Gastrocnemius medialis (tissue), 4 donors: ENCODE results near the gene PLA2R1.

Source experiments
- POLR2A ChIP-seq, 2 donors: fragments of 450-650 bp; IDR thresholded peaks; one replicate each; pipeline ENCODE4 v1.6.1; 2017; ENCODE audit warnings: antibody characterized with exemption in 2 of 2, mild to moderate bottlenecking in 2 of 2, moderate library complexity in 2 of 2
- TF ChIP-seq, protein P1 (sequence below), 5 experiments: fragments of 450-650 bp in 3 of 5; fragments of 200-600 bp in 2 of 5; sonication (generic) in 2 of 5; IDR thresholded peaks in 4 of 5; conservative IDR thresholded peaks in 1 of 5; 1 replicate in 4 of 5; 2 replicates in 1 of 5; pipeline ENCODE4 v1.5.1; 2016 to 2019; ENCODE audit warnings: antibody characterized with exemption in 5 of 5, mild to moderate bottlenecking in 3 of 5, moderate library complexity in 3 of 5

DNA sequence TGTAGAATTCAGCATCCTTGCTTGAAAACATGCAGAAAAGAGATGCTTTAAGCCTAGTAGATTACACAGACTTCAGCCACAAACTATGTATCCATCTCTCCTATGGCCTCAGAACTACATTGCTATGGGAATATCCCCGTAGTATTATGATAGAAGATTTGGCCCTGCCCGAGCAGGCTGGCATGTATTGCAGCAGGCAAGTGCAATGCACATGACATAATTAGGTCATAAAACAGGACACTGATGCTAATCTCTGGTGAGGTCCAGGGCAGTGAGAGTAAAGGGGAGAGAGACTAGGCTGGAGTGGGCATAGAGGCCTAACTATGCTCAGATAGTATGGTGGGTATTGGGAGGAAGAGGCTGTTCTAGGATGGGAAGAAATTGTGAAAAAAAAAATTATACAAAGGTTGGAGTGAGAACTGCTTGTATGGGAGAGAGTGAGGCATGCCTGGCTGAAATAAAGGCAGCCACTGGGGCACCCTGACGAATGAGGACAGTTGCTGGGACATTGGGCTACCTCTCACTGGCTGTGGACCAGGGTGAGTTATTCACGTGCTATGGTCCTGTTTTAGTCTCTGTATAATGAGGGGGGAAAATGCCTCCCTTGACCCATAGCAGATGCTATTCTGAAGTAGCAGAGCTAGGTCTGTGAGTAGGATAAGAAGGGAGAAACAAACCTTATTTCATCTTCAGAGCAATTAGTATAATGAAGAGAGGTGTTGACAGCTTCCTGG, 1.6 kb upstream of the PLA2R1 start:
- TF ChIP-seq, protein P1, sequence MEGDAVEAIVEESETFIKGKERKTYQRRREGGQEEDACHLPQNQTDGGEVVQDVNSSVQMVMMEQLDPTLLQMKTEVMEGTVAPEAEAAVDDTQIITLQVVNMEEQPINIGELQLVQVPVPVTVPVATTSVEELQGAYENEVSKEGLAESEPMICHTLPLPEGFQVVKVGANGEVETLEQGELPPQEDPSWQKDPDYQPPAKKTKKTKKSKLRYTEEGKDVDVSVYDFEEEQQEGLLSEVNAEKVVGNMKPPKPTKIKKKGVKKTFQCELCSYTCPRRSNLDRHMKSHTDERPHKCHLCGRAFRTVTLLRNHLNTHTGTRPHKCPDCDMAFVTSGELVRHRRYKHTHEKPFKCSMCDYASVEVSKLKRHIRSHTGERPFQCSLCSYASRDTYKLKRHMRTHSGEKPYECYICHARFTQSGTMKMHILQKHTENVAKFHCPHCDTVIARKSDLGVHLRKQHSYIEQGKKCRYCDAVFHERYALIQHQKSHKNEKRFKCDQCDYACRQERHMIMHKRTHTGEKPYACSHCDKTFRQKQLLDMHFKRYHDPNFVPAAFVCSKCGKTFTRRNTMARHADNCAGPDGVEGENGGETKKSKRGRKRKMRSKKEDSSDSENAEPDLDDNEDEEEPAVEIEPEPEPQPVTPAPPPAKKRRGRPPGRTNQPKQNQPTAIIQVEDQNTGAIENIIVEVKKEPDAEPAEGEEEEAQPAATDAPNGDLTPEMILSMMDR (IDR thresholded peaks at IDR 0.05 in 4 of 5, conservative IDR thresholded peaks at IDR 0.05 in 1 of 5) = no peak
- TF ChIP-seq POLR2A (IDR thresholded peaks at IDR 0.05) = no peak
